MCF 10A (cell line): ENCODE data around the gene PTPRT. TPM values are rescaled to one million over a fixed set of nuclear protein-coding genes. Genes with fewer than 3 reads are reported as not detected.

Source experiments
- BruUV-seq: library from RNA; stranded (reverse); fragments of 400-500 nt; replicated peaks from 2 replicates; lab custom pipeline; 2021; lab: Mats Ljungman, UMichigan
- CTCF ChIA-PET: fragments of 300-600 bp; sonication (Branson Sonifier 250); formaldehyde crosslinking; extraction: SDS; loops from one replicate; lab custom pipeline; 2021; ENCODE audit warnings: antibody characterized with exemption, inconsistent platforms; lab: Yijun Ruan, JAX
- POLR2A ChIA-PET: fragments of 300-600, 350-650 bp; sonication (Branson Sonifier 250); formaldehyde crosslinking; extraction: SDS; loops from one replicate; lab custom pipeline; 2020; ENCODE audit warnings: antibody characterized with exemption, inconsistent platforms; lab: Yijun Ruan, JAX
- DNase-seq: peaks from one replicate; pipeline ENCODE4 v3.0.0-alpha.2; 2018; ENCODE audit not compliant: unreplicated experiment
- H3K27ac Mint-ChIP-seq: one replicate; pipeline ENCODE4 v1.8.0; 2022; ENCODE audit warnings: mild to moderate bottlenecking, low read depth, mixed read lengths; ENCODE audit not compliant: unreplicated experiment
- H3K27me3 Mint-ChIP-seq: one replicate; pipeline ENCODE4 v1.8.0; 2022; ENCODE audit warnings: mixed read lengths; ENCODE audit not compliant: insufficient read depth, unreplicated experiment
- H3K36me3 Mint-ChIP-seq: one replicate; pipeline ENCODE4 v1.8.0; 2022; ENCODE audit warnings: mild to moderate bottlenecking, moderate library complexity, mixed read lengths; ENCODE audit not compliant: insufficient read depth, unreplicated experiment
- H3K4me1 Mint-ChIP-seq: one replicate; pipeline ENCODE4 v1.8.0; 2022; ENCODE audit warnings: mixed read lengths; ENCODE audit not compliant: insufficient read depth, unreplicated experiment
- H3K4me3 Mint-ChIP-seq: one replicate; pipeline ENCODE4 v1.8.0; 2022; ENCODE audit warnings: mild to moderate bottlenecking, moderate library complexity, mixed read lengths; ENCODE audit not compliant: unreplicated experiment
- H3K9me3 Mint-ChIP-seq: one replicate; pipeline ENCODE4 v1.8.0; 2022; ENCODE audit warnings: mixed read lengths; ENCODE audit not compliant: unreplicated experiment
- intact Hi-C: fragments of 100-400 bp; cut with micrococcal nuclease; formaldehyde crosslinking; loops from 2 replicates; pipeline ENCODE4 v1.14.1; 2022
- total RNA-seq: library from RNA; stranded (reverse); gene quantifications from 2 replicates; pipeline ENCODE4 v1.2.3, GENCODE V29; 2022
- TF ChIP-seq, protein P1 (sequence below): fragments of 200-600 bp; IDR thresholded peaks from one replicate; pipeline ENCODE4 v1.8.0; 2022; ENCODE audit warnings: antibody characterized with exemption, mild to moderate bottlenecking; ENCODE audit not compliant: unreplicated experiment

Gene PTPRT
- total RNA-seq, 1 experiment from 2014 or later, result not detected

DNA sequence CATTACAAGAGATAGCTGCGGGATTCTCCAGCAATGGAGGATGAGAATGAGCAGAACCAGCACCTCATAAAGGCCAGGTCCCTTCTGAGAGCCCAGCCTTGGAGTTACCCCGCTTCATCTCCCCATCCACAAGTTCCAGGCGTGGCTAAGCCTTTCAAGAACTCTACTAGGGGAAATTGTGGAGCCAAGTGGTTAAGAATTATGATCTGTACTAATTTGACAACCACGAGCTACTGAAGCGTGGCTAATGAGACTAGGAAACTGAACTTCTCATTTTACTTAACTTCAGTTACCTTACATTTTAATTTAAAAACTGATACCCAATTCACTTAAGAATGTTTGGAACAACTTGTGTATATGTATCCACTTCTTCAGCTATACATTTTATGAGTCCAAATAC is 401.0 kb downstream of the PTPRT start:
- Mint-ChIP-seq H3K4me1 (no peaks in the 10 kb centered on the region), H3K27me3 (no peaks in the 10 kb centered on the region), H3K36me3 (no peaks in the 10 kb centered on the region), H3K27ac (no peak overlapping the region), H3K4me3 (no peak overlapping the region), H3K9me3 (peaks cover 39% of the 10 kb centered on the region)
- intact Hi-C loops, result no loop called here
- no peak for DNase-seq
- ChIA-PET CTCF (no interaction called here), POLR2A (no interaction called here)
- BruUV-seq, result no TSS peak
- TF ChIP-seq, protein P1, sequence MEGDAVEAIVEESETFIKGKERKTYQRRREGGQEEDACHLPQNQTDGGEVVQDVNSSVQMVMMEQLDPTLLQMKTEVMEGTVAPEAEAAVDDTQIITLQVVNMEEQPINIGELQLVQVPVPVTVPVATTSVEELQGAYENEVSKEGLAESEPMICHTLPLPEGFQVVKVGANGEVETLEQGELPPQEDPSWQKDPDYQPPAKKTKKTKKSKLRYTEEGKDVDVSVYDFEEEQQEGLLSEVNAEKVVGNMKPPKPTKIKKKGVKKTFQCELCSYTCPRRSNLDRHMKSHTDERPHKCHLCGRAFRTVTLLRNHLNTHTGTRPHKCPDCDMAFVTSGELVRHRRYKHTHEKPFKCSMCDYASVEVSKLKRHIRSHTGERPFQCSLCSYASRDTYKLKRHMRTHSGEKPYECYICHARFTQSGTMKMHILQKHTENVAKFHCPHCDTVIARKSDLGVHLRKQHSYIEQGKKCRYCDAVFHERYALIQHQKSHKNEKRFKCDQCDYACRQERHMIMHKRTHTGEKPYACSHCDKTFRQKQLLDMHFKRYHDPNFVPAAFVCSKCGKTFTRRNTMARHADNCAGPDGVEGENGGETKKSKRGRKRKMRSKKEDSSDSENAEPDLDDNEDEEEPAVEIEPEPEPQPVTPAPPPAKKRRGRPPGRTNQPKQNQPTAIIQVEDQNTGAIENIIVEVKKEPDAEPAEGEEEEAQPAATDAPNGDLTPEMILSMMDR, result no peak

DNA sequence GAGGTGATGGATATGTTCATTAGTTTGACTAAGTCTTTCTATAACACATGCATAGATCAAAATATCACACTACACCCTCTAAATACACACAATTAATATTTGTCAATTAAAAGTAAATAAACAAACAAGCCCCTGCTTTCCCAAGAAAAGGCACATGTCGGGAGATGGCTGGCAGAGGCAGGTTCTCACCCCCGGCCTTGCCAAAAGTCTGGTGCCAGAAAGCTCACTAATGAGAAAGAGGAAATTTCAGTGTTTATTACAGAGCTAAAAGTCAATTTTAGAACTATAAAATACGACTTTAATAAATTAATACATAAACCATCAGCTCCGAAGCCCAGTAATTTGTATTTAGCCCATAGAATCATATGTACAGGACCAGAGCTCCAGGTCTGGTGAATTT is 404.7 kb downstream of the PTPRT start:
- no TSS peak for BruUV-seq
- intact Hi-C loops, result no loop called here
- POLR2A ChIA-PET, result no interaction called here
- Mint-ChIP-seq H3K4me3 (no peak overlapping the region), H3K4me1 (no peaks in the 10 kb centered on the region), H3K9me3 (peaks cover 36% of the 10 kb centered on the region), H3K36me3 (no peaks in the 10 kb centered on the region), H3K27me3 (no peaks in the 10 kb centered on the region), H3K27ac (no peak overlapping the region)
- CTCF ChIA-PET, result no interaction called here
- TF ChIP-seq, protein P1, result no peak
- DNase-seq, result no peak

DNA sequence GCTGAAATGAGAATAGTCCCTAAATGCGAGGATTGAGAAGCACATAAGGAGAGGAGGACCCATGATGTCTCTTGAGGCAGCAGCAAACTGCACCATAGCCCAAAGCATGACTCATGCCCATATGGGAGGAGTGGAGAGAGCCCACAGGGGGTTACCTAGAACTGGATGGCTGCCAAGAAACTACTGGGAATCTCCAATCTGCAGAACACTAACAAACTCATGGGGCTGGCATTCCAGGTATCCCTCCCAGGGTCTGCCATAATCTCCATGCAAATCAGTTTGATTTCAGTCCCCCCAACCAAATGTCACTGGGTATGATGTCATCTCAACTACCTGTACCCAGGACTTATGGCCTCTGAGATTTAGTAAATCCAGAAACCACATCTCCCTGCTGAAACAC is 410.5 kb downstream of the PTPRT start:
- POLR2A ChIA-PET, result no interaction called here
- H3K4me3 Mint-ChIP-seq, result no peak overlapping the region
- TF ChIP-seq, protein P1, result no peak
- BruUV-seq, result no TSS peak
- DNase-seq, result no peak
- H3K9me3 Mint-ChIP-seq, result peaks cover 44% of the 10 kb centered on the region
- no peaks in the 10 kb centered on the region for H3K36me3 Mint-ChIP-seq
- H3K4me1 Mint-ChIP-seq, result no peaks in the 10 kb centered on the region
- CTCF ChIA-PET, result no interaction called here
- H3K27me3 Mint-ChIP-seq, result no peaks in the 10 kb centered on the region
- H3K27ac Mint-ChIP-seq, result no peak overlapping the region
- intact Hi-C loops, result no loop called here

DNA sequence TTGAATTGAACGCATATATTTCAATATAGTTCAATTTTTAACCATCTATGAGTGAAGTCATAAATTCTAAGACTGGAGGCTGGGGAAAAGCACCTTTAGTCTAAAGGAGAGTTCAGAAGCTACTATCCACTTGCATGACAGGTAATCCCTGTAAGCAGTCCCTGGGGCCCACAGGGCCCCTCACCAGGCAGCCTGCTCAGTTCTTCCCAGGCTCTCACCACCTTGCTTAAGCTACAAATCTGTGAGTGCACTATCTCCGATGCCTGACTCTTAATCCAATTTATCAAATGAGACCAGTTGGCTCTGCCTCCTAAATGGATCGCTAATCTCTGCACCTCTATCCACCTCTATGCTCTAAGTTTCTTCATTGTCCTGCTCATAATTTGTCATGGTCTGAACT is 413.8 kb downstream of the PTPRT start:
- CTCF ChIA-PET, result no interaction called here
- POLR2A ChIA-PET, result no interaction called here
- no TSS peak for BruUV-seq
- Mint-ChIP-seq H3K27me3 (no peaks in the 10 kb centered on the region), H3K27ac (no peak overlapping the region), H3K4me3 (no peak overlapping the region), H3K36me3 (no peaks in the 10 kb centered on the region), H3K4me1 (no peaks in the 10 kb centered on the region), H3K9me3 (peaks cover 44% of the 10 kb centered on the region)
- DNase-seq, result no peak
- TF ChIP-seq, protein P1, result no peak
- intact Hi-C loops, result no loop called here
